Dermis microvascular lymphatic vessel endothelial cell (primary cell): ENCODE data around the gene PDE1C. TPM values are rescaled to one million over a fixed set of nuclear protein-coding genes. Genes with fewer than 3 reads are reported as not detected.
"Not testable (repeated sequence)": the region's sequence is repeated elsewhere in the genome, so short reads cannot be mapped to it uniquely, and the experiment has no call there.

ENCODE experiments used
- DNase-seq, 2 donors: peaks; one replicate each; pipeline versions ENCODE4 v3.0.0 to v3.0.0-alpha.2; 2010; ENCODE audit warnings: low read depth in 2 of 2
- total RNA-seq: library from RNA; depleted of rRNA; stranded (reverse); fragments of >200 nt; gene quantifications from 2 replicates; pipeline ENCODE4 v1.2.1, GENCODE V29; 2014

The PDE1C gene
- total RNA-seq, 1 donor from 2014 or later: 0.13 TPM

DNA sequence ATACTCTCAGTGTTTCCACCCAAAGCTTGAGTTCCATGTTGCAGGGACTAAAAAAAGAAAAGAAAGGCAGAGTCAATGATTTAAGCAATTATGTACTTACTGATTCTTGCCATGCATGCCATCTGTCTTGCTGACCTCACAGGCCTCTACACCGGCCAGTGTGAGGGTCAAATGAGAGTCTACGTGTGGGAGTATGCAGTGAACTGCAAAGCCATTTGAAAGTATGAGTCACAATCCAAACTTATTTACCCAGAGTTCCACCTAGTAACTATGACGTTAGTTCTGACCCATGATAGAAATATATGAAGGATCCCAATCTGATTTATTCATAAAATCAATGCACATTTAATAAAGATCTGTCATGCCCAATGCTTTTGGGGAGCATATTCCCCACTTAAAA is 26.5 kb downstream of the PDE1C start:
- DNase-seq: no peak

- DNase-seq: no peak
These were observed 27.3 kb downstream of the PDE1C start for GRCh38 chr7:32042900-32043299.

DNA sequence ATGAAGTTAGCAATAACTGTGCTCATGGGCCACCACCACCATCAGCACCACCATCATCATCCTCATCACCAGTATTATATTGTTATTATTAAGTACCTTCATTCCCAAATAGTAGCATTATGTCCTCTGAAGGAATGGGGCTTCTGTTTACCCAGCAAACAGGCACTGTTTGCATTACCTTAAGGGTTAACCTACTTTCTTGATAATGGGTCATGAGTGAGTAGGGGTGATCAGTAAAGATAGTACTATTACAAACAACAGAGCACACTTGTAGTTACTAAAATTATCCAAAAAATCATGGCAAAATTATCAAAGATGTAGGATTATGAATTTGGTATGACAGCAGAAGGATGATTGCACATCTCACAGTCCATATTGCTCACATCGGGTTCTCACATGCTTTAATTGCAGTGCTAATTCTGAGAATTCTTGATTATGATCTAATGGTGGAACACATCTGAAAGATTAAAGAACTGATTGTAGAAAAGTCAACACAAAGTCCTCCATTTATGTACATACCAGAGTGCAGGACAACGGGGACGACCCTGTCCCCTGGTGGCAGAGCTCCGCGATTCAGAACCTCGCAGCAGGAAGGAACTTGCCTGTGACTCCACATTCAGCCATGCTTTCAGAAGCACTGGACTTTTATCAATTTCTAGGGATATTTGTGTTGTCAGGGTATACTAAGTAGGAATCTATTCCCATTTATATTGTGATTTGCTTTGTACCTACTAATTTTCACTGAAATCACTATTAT is 31.0 kb downstream of the PDE1C start:
- DNase-seq: peak; percentile 6 to 28

DNA sequence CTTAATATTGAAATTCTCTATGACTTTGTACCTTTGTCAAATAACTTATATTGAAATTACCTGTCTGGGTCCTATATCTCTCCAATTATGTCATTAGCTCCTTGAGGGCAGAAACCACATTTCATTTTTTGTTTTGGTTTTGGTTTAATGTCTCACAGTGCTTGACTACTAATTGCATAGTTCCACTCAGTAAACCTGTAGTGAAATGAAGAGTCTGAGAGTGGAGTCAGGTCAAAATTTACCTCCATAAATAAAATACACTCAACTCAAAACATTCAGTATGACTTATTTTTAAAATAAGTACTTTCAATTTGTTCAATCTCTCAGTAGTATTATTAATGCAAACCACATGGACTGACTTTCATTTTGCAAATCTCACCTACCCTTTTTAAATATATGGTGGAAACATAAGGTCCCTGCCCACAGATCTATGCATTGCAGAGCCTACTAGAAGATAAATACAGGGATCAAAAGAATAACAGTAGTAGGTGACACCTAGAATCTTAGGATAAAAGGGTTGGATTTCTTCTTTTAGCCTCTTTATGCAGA is 32.5 kb downstream of the PDE1C start:
- no peak for DNase-seq

DNA sequence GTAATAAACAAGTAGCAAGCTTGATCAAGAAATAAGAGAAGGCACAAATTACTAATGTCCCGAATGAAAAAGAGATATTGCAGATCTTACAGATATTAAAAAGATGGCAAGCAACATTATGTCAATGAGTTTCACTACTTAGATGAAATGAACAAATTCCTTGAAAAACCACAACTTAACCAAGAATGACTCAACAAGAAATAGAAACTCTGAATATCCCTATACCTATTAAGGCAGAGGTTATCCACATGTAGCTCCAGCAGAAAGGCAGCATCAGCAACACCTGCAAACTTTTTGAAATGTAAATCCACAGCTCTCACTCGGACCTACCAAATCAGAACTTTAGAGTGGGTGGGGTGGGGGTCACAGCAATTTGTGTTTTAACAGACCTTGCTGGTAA is 33.6 kb downstream of the PDE1C start:
- DNase-seq: no peak

- no peak for DNase-seq
These were observed 36.2 kb downstream of the PDE1C start for GRCh38 chr7:32034052-32034451.

GRCh38 chr7:32033006-32033405 is 37.2 kb downstream of the PDE1C start:
- DNase-seq: no peak

- DNase-seq: no peak
These were observed 38.0 kb downstream of the PDE1C start for GRCh38 chr7:32032211-32032610.

DNA sequence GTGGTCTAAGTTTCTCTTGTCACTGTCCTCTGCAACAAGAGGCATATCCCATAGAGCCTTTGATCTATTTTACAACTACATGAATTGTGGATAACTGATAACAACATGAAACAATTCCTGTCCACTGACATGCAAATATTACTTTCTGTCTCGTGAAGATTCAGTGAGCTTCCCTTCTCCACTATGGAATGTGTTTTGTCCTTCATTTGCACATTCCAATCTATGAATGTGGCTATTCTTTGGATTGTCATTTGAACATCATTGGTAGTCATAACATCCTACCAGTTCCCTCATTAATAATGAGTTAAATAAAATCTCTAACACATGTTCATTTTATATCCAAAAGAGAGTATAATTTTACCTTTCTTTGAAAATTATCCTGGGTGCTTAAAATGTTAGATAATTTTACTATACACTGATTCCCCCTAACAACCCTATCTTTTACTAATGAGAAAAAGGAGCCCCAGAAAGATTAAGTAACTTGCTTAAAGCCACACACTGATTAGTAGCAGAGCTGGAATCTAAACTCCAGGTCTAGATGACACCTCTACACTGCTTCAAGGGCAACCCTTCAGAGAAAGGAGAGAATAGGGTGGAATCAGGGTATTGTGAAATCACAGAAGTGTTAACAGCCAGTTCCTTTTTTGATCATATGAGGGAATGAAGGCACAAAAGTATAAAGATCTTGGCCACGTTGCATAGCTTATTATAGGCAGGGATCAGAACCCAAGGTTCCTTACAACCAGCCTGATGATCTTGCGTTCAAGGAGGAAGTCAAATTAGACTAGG is 39.1 kb downstream of the PDE1C start:
- DNase-seq: no peak

DNA sequence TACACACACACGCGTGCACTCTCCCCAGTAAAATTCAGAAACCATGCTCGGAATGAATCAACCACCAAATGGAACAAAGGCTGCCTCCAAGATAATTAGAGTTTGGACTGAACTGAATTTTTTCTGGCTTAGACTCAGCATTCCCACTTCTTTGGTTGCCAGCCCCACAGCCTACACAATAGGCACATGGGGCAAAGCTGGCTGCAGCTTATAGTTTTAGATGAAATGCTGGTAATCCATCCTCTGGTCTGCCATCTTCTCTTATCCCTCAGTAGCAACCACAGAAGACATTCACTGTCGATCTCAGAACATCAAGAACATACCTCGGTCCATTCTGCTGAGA is 44.2 kb downstream of the PDE1C start:
- DNase-seq: no peak

GRCh38 chr7:32025381-32026082 is 44.7 kb downstream of the PDE1C start:
- DNase-seq: no peak

DNA sequence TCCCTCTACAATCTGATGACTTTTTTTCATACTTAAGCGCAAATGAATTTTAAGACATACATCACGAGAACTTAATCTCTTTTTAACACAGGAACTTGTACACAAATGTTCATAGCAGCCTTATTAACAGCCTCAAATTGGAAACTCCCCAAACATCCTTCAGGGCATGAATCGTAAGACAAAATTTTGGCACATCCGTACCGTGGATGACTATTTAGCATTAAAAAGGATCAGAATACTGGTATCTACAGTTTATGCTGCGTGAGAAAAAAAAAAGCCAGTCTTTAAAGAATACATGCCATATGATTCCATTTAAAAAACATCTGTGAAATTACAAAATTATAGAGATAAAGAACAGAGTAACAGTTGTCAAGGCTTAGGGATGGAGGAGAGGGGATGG is 46.8 kb downstream of the PDE1C start:
- no peak for DNase-seq

- DNase-seq: no peak
These were observed 47.2 kb downstream of the PDE1C start for GRCh38 chr7:32022966-32023365.

- no peak for DNase-seq
These were observed 49.6 kb downstream of the PDE1C start for GRCh38 chr7:32020551-32021159.

GRCh38 chr7:32018845-32019578 is 51.2 kb downstream of the PDE1C start:
- no peak for DNase-seq

DNA sequence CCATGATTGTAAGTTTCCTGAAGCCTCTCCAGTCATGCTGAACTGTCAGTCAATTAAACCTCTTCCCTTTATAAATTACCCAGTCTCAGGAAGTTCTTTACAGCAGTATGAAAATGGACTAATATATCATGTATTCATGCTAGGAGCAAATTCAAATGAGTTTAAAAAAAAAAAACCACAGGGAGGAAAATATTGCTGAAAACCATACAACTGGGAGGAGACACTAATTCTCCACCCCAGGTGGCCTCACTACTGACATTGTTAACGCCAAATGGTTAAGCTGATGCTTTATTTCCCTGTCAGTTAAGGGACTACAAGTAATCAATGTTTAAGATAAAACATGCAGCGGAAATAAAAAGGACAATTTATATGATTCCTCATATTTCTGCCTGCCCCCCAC is 55.1 kb downstream of the PDE1C start:
- DNase-seq: no peak

DNA sequence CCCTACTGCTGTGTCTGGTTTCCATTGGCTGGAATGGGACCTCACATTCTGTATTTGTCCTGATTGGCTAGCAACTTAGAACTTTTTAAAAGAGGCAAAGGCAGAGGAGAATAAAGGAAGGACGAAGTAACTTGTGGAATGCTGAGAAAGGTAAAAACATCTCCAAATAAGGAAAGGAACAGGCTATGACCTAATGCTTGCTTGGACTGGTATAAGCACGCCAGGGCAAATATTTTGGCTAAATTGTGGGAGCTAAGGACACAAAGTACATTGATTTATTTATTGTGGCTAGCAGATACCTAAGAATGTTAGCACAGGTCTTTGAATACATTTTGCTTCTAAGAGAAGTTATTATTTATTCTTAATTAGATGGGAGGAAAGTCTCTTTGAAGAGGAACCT is 56.7 kb downstream of the PDE1C start:
- DNase-seq: not testable (repeated sequence)

- no peak for DNase-seq
These were observed 64.6 kb downstream of the PDE1C start for GRCh38 chr7:32005577-32005976.

- DNase-seq: no peak
These were observed 68.3 kb downstream of the PDE1C start for GRCh38 chr7:32001948-32002347.

GRCh38 chr7:31997423-31997822 is 72.8 kb downstream of the PDE1C start:
- DNase-seq: no peak

DNA sequence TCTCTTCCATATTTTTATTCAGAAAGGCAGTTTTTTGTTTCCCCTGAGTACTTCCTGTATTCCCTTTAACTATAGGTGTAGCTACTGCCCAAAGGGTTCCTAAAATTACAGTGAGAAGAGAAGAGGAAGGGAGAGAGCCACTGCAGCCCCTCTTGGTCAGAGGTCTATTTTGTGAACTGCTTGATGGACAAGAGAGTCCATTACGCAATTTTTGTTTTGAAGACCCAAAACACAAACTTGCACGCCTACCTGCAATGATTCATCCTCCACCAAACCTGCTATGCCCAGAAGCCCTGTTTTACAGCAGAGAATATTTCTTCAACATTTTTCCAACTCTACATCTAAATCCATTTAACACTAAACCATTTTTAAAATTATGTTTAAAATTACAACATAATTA is 75.1 kb downstream of the PDE1C start:
- no peak for DNase-seq
